Measurements from ENCODE around the gene STAG1.

- TF ChIP-seq CTCF (IDR thresholded peaks at IDR 0.05), result no peak
- no peak for TF ChIP-seq POLR2A (IDR thresholded peaks at IDR 0.05)
These were observed 219.4 kb downstream of the STAG1 start for GRCh38 chr3:136532766-136533165.

Measured in body of pancreas (tissue), 4 donors.